Endothelial cell of umbilical vein (primary cell): Measurements from ENCODE around the gene CPSF7. TPM values are rescaled to one million over a fixed set of nuclear protein-coding genes. Genes with fewer than 3 reads are reported as not detected.

Experiments used
- BruUV-seq: library from RNA; stranded (reverse); fragments of 400-500 nt; replicated peaks from 2 replicates; lab custom pipeline; 2021; lab: Mats Ljungman, UMichigan
- CTCF ChIA-PET: fragments of 300-600, 350-600 bp; sonication (Branson Sonifier 250); formaldehyde crosslinking; loops from one replicate; lab custom pipeline; 2021; ENCODE audit warnings: antibody characterized with exemption, inconsistent platforms; lab: Charles Lee
- POLR2A ChIA-PET: fragments of 300-600, 350-600 bp; sonication (Branson Sonifier 250); formaldehyde crosslinking; loops from one replicate; lab custom pipeline; 2021; ENCODE audit warnings: antibody characterized with exemption, inconsistent platforms; lab: Charles Lee
- DNase-seq: peaks from one replicate; pipeline ENCODE4 v3.0.0-alpha.2; 2011; ENCODE audit warnings: low read depth, low spot score
- FAIRE-seq: peaks from 2 replicates; lab custom pipeline; 2011; peaks lifted over from hg19 to GRCh38; lab: Jason Lieb, UNC
- H2AFZ ChIP-seq: 2 replicates; pipeline ENCODE4 v1.6.0; 2012; ENCODE audit warnings: low read depth, low read length, control low read depth, inconsistent platforms
- H3K27ac ChIP-seq: 2 replicates; pipeline ENCODE4 v1.5.1; 2011; ENCODE audit warnings: low read depth, mild to moderate bottlenecking, control low read depth, low read length, moderate library complexity; ENCODE audit not compliant: insufficient read depth
- H3K27me3 ChIP-seq, 2 experiments: 2 replicates each; pipeline versions ENCODE4 v1.6.0 to v1.6.1; 2011; ENCODE audit warnings: low read length in 2 of 2, mixed read lengths in 1 of 2; ENCODE audit not compliant: control insufficient read depth in 2 of 2, insufficient read depth in 2 of 2
- H3K36me3 ChIP-seq, 2 experiments: 2 replicates in 1 of 2; 3 replicates in 1 of 2; pipeline ENCODE4 v1.5.1; 2011; ENCODE audit warnings: low read length in 2 of 2, mild to moderate bottlenecking in 1 of 2, moderate library complexity in 1 of 2; ENCODE audit not compliant: control insufficient read depth in 2 of 2, insufficient read depth in 2 of 2; ENCODE audit errors: extremely low read depth in 1 of 2
- H3K4me1 ChIP-seq: 3 replicates; pipeline ENCODE4 v1.5.1; 2011; ENCODE audit warnings: mild to moderate bottlenecking, low read length; ENCODE audit not compliant: control insufficient read depth, insufficient read depth; ENCODE audit errors: extremely low read depth
- H3K4me2 ChIP-seq: 2 replicates; pipeline ENCODE4 v1.6.1; 2011; ENCODE audit warnings: low read length, control low read depth, mixed read lengths; ENCODE audit not compliant: insufficient read depth
- H3K4me3 ChIP-seq, 3 experiments: fragments of 200-600 bp in 1 of 3; sonication (generic), shearing (Covaris generic) in 1 of 3; replicated peaks in 1 of 3; 2 replicates each; pipeline ENCODE4 v1.5.1; 2011 to 2016; ENCODE audit warnings: control low read depth in 3 of 3, low read length in 3 of 3, mild to moderate bottlenecking in 2 of 3, inconsistent platforms in 1 of 3, low read depth in 1 of 3, moderate library complexity in 1 of 3; ENCODE audit not compliant: insufficient read depth in 1 of 3
- H3K79me2 ChIP-seq: 2 replicates; pipeline ENCODE4 v1.6.0; 2012; ENCODE audit warnings: low read length, inconsistent platforms; ENCODE audit not compliant: control insufficient read depth, insufficient read depth
- H3K9ac ChIP-seq: replicated peaks from 2 replicates; pipeline ENCODE3; 2011; ENCODE audit warnings: low read length, control low read depth; ENCODE audit not compliant: insufficient read depth; ENCODE audit errors: extremely low read depth
- H3K9me1 ChIP-seq: replicated peaks from 3 replicates; pipeline ENCODE4 v1.6.0; 2011; ENCODE audit warnings: mild to moderate bottlenecking, low read length; ENCODE audit not compliant: control insufficient read depth, insufficient read depth; ENCODE audit errors: extremely low read depth
- H3K9me3 ChIP-seq: replicated peaks from 2 replicates; pipeline ENCODE4 v1.5.1; 2012; ENCODE audit warnings: low read length, inconsistent platforms; ENCODE audit not compliant: control insufficient read depth, insufficient read depth
- H4K20me1 ChIP-seq: replicated peaks from 2 replicates; pipeline ENCODE3; 2011; ENCODE audit warnings: mild to moderate bottlenecking, low read length; ENCODE audit not compliant: control insufficient read depth, insufficient read depth; ENCODE audit errors: extremely low read depth
- EZH2 ChIP-seq: IDR thresholded peaks from 2 replicates; pipeline ENCODE4 v1.6.1; 2012; ENCODE audit warnings: borderline replicate concordance, low read depth, mild to moderate bottlenecking, moderate library complexity, low read length, inconsistent platforms; ENCODE audit not compliant: severe bottlenecking
- FOS ChIP-seq: IDR thresholded peaks from 2 replicates; pipeline ENCODE4 v1.6.1; 2011; ENCODE audit warnings: mild to moderate bottlenecking, low read length, moderate library complexity, borderline replicate concordance; ENCODE audit not compliant: insufficient read depth
- GATA2 ChIP-seq: IDR thresholded peaks from 2 replicates; pipeline ENCODE4 v1.7.0; 2011; ENCODE audit warnings: low read depth, mild to moderate bottlenecking, moderate library complexity, mixed read lengths, low read length; ENCODE audit not compliant: insufficient read length, insufficient read depth
- JUN ChIP-seq: IDR thresholded peaks from 2 replicates; pipeline ENCODE4 v1.6.1; 2011; ENCODE audit warnings: borderline replicate concordance, low read depth; ENCODE audit not compliant: insufficient read length, insufficient read depth
- MYC ChIP-seq: IDR thresholded peaks from one replicate; pipeline ENCODE4 v1.6.1; 2011; ENCODE audit warnings: mild to moderate bottlenecking, low read depth, low read length
- POLR2A ChIP-seq: IDR thresholded peaks from 2 replicates; pipeline ENCODE4 v1.6.1; 2012; ENCODE audit warnings: low read depth, mild to moderate bottlenecking, control low read depth, low read length
- POLR2AphosphoS5 ChIP-seq: IDR thresholded peaks from 2 replicates; pipeline ENCODE4 v1.6.1; 2012; ENCODE audit warnings: low read depth, mild to moderate bottlenecking, control low read depth, low read length, moderate library complexity; ENCODE audit not compliant: insufficient read depth
- dilution Hi-C: fragments of 300-500 bp; cut with MboI; formaldehyde crosslinking; loops from one replicate; pipeline ENCODE4 v1.15.0; 2019; ENCODE audit warnings: low sequenced_read_pairs; ENCODE audit not compliant: extremely low pct_ligation_motif_present
- intact Hi-C: fragments of 100-400 bp; cut with micrococcal nuclease; formaldehyde crosslinking; loops from one replicate; pipeline ENCODE4 v1.10.0; 2022
- polyA plus RNA-seq, 4 experiments: library from polyadenylated mRNA; depleted of rRNA in 3 of 4; stranded (reverse) in 3 of 4; unstranded in 1 of 4; fragments of >200 nt; gene quantifications; 2 replicates each; pipeline versions ENCODE4 v1.2.1 to v1.2.3, GENCODE V29; 2011 to 2012; ENCODE audit warnings: missing spikeins in 1 of 4
- total RNA-seq: library from RNA; stranded (reverse); gene quantifications from 2 replicates; pipeline ENCODE4 v1.2.3, GENCODE V29; 2021
- TF ChIP-seq, protein P1 (sequence below), 2 donors: IDR thresholded peaks; 1 replicate in 1 of 2; 2 replicates in 1 of 2; pipeline ENCODE4 v1.5.1; 2011; ENCODE audit warnings: low read length in 2 of 2, mild to moderate bottlenecking in 2 of 2, moderate library complexity in 2 of 2, control low read depth in 1 of 2, inconsistent platforms in 1 of 2, low read depth in 1 of 2; ENCODE audit not compliant: insufficient read depth in 1 of 2; ENCODE audit errors: extremely low read depth in 1 of 2
- TF ChIP-seq, protein P2 (sequence below): IDR thresholded peaks from 2 replicates; pipeline ENCODE4 v1.6.1; 2011; ENCODE audit not compliant: insufficient read depth, insufficient read length

Gene CPSF7
- total and polyA plus RNA-seq, 2 donors (not counting 3 experiments of a cell fraction or from before 2014, with no cell fraction given) = 77.0 to 88.4 TPM

DNA sequence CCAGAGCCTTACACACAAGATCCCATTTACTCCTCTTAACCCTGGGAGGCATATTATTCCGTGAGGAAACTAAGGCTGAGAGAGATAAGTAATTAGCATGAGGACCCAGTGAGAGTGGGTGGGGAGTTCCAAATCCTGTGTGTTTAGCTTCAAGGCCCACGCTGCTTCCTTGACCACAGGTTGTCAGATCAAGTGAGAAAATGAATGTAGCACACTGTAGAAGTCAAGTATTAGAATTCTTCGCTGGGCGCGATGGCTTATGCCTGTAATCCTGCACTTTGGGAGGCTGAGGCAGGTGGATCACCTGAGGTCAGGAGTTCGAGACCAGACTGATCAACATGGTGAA is 71.9 kb downstream of the CPSF7 start:
- TF ChIP-seq, protein P1, sequence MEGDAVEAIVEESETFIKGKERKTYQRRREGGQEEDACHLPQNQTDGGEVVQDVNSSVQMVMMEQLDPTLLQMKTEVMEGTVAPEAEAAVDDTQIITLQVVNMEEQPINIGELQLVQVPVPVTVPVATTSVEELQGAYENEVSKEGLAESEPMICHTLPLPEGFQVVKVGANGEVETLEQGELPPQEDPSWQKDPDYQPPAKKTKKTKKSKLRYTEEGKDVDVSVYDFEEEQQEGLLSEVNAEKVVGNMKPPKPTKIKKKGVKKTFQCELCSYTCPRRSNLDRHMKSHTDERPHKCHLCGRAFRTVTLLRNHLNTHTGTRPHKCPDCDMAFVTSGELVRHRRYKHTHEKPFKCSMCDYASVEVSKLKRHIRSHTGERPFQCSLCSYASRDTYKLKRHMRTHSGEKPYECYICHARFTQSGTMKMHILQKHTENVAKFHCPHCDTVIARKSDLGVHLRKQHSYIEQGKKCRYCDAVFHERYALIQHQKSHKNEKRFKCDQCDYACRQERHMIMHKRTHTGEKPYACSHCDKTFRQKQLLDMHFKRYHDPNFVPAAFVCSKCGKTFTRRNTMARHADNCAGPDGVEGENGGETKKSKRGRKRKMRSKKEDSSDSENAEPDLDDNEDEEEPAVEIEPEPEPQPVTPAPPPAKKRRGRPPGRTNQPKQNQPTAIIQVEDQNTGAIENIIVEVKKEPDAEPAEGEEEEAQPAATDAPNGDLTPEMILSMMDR (IDR thresholded peaks at IDR 0.05; ENCODE audit: extremely low read depth in 1 of 2, insufficient read depth in 1 of 2, low read depth in 1 of 2, low read length in 2 of 2) = no peak
- TF ChIP-seq FOS (no peak), POLR2AphosphoS5 (no peak), GATA2 (no peak), EZH2 (no peak), MYC (no peak), POLR2A (no peak), JUN (no peak)
- TF ChIP-seq, protein P2, sequence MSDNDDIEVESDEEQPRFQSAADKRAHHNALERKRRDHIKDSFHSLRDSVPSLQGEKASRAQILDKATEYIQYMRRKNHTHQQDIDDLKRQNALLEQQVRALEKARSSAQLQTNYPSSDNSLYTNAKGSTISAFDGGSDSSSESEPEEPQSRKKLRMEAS = no peak
- H3K4me1 ChIP-seq = peaks cover 12% of the 10 kb centered on the region
- H4K20me1 ChIP-seq = no peaks in the 10 kb centered on the region
- H3K4me2 ChIP-seq = no peak overlapping the region
- intact Hi-C loops (no loop called here), dilution Hi-C loops (no loop called here)
- H3K9me3 ChIP-seq = no peaks in the 10 kb centered on the region
- no peak overlapping the region for H3K9ac ChIP-seq
- BruUV-seq = no TSS peak
- H3K79me2 ChIP-seq = peaks cover 10% of the 10 kb centered on the region
- POLR2A ChIA-PET = no interaction called here
- no peak overlapping the region for H3K4me3 ChIP-seq
- no peak overlapping the region for H2AFZ ChIP-seq
- no peaks in the 10 kb centered on the region for H3K27me3 ChIP-seq
- peaks cover 0 to 8% of the 10 kb centered on the region in 2 experiments for H3K36me3 ChIP-seq
- DNase-seq (no peak), FAIRE-seq (no peak)
- no peaks in the 10 kb centered on the region for H3K9me1 ChIP-seq
- no peak overlapping the region for H3K27ac ChIP-seq
- CTCF ChIA-PET = interaction anchor here (1.1 to 2.6 kb wide), 4 partner anchors 8 to 27 kb away, joined by 3 to 12 read pairs (median 4); no protein-coding TSS in a partner anchor
